Gastrocnemius medialis (tissue), 4 donors: Measurements from ENCODE around the gene PIEZO1. TPM values are rescaled to one million over a fixed set of nuclear protein-coding genes. Genes with fewer than 3 reads are reported as not detected.
"Not testable (repeated sequence)": the region's sequence is repeated elsewhere in the genome, so short reads cannot be mapped to it uniquely, and the experiment has no call there.

Experiments
- ATAC-seq, 2 donors: fragments of 150-250 bp; one replicate each; pipeline ENCODE4 v1.9.1; 2016
- DNase-seq, 2 donors: peaks; one replicate each; pipeline ENCODE4 v3.0.0-alpha.2; 2019
- H3K27ac ChIP-seq, 4 donors: fragments of 200-600 bp; sonication (generic); 1 replicate in 1 of 4; 2 replicates in 3 of 4; pipeline ENCODE4 v1.5.1; 2016 to 2018; ENCODE audit warnings: mild to moderate bottlenecking in 2 of 4, moderate library complexity in 1 of 4
- H3K27me3 ChIP-seq, 3 donors: fragments of 200-600 bp; sonication (generic) in 2 of 3; 1 replicate in 1 of 3; 2 replicates in 2 of 3; pipeline versions ENCODE4 v1.5.1 to v1.6.0; 2016 to 2019; ENCODE audit warnings: mild to moderate bottlenecking in 1 of 3, moderate library complexity in 1 of 3
- H3K36me3 ChIP-seq, 2 donors: fragments of 200-600 bp; sonication (generic) in 1 of 2; one replicate each; pipeline ENCODE4 v1.5.1; 2017 to 2018
- H3K4me1 ChIP-seq, 2 donors: fragments of 200-600 bp; sonication (generic) in 1 of 2; one replicate each; pipeline ENCODE4 v1.5.1; 2016 to 2017; ENCODE audit warnings: mild to moderate bottlenecking in 2 of 2
- H3K4me3 ChIP-seq, 4 donors: fragments of 200-600 bp; sonication (generic) in 3 of 4; 1 replicate in 1 of 4; 2 replicates in 3 of 4; pipeline ENCODE4 v1.5.1; 2016 to 2019; ENCODE audit warnings: mild to moderate bottlenecking in 2 of 4
- H3K9me3 ChIP-seq, 3 donors: fragments of 200-600 bp; sonication (generic) in 2 of 3; 1 replicate in 1 of 3; 2 replicates in 2 of 3; pipeline ENCODE4 v1.5.1; 2016 to 2019
- POLR2A ChIP-seq, 2 donors: fragments of 450-650 bp; IDR thresholded peaks; one replicate each; pipeline ENCODE4 v1.6.1; 2017; ENCODE audit warnings: antibody characterized with exemption in 2 of 2, mild to moderate bottlenecking in 2 of 2, moderate library complexity in 2 of 2
- in situ Hi-C, 4 donors: fragments of 200-750 bp; cut with MboI; loops; one replicate each; pipeline versions ENCODE4 v1.15.0 to v1.8.0; 2017; ENCODE audit warnings: low sequenced_read_pairs in 4 of 4
- intact Hi-C: fragments of 100-400 bp; cut with DNase I; formaldehyde crosslinking; loops from one replicate; pipeline ENCODE4 v1.15.1; 2023; ENCODE audit warnings: low total_unique reads
- total RNA-seq, 4 donors: library from RNA; depleted of rRNA; stranded (reverse); fragments of >200 nt; gene quantifications; one replicate each; pipeline versions ENCODE4 v1.1.0 to v1.2.3, GENCODE V29; 2016
- TF ChIP-seq, protein P1 (sequence below), 5 experiments: fragments of 450-650 bp in 3 of 5; fragments of 200-600 bp in 2 of 5; sonication (generic) in 2 of 5; IDR thresholded peaks in 4 of 5; conservative IDR thresholded peaks in 1 of 5; 1 replicate in 4 of 5; 2 replicates in 1 of 5; pipeline ENCODE4 v1.5.1; 2016 to 2019; ENCODE audit warnings: antibody characterized with exemption in 5 of 5, mild to moderate bottlenecking in 3 of 5, moderate library complexity in 3 of 5

The PIEZO1 gene
- total RNA-seq, 4 donors from 2014 or later, result 9.0 to 37.0 (median 16.5) TPM

DNA sequence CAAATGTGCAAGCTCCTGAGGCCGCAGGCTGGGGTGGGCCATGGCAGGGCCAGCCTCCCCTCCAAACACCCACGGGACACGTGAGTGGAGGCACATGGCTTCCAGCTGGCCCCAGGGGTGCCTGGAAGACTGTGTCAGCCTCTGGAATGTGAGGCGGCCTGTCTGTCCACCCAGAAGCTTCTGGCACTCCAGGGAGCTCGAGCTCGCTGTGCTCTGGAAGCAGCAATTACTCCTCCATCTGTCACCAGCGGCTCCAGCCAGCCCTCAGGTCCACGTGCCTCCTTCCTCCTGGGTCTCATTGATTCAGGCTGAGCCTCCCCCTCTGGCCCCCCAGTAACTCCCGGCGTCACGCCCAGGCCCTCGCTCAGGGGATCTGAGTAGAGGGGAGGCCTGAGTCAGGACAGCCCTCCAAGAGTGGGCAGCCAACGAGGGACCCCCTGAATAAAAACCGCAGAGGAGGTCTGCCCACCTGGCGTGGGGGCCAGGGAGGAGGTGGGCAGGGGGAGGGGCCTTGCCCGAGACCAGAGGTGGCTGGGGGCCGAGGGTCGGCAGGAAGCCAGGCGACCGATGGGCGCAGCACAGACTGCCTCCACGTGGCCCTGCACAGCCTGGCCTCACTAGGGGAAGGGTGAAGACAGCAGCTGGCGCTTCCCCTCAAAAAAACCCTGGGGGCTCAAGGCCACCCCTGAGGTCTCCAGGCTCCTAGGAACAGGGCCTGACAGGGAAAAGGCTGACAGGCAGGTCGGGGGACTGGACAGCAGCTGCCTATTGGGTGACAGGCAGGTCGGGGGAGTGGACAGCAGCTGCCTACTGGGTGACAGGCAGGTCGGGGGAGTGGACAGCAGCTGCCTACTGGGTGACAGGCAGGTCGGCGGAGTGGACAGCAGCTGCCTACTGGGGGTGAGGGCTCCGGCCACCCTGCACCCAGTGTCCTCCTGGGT lies 11.9 kb downstream of the PIEZO1 start:
- TF ChIP-seq, protein P1, sequence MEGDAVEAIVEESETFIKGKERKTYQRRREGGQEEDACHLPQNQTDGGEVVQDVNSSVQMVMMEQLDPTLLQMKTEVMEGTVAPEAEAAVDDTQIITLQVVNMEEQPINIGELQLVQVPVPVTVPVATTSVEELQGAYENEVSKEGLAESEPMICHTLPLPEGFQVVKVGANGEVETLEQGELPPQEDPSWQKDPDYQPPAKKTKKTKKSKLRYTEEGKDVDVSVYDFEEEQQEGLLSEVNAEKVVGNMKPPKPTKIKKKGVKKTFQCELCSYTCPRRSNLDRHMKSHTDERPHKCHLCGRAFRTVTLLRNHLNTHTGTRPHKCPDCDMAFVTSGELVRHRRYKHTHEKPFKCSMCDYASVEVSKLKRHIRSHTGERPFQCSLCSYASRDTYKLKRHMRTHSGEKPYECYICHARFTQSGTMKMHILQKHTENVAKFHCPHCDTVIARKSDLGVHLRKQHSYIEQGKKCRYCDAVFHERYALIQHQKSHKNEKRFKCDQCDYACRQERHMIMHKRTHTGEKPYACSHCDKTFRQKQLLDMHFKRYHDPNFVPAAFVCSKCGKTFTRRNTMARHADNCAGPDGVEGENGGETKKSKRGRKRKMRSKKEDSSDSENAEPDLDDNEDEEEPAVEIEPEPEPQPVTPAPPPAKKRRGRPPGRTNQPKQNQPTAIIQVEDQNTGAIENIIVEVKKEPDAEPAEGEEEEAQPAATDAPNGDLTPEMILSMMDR (IDR thresholded peaks at IDR 0.05 in 4 of 5, conservative IDR thresholded peaks at IDR 0.05 in 1 of 5), result no peak
- TF ChIP-seq POLR2A (IDR thresholded peaks at IDR 0.05), result no peak
- no peaks in the 10 kb centered on the region for H3K36me3 ChIP-seq
- H3K4me3 ChIP-seq, result no peak overlapping the region
- peaks cover 1 to 16% (median 4%) of the 10 kb centered on the region in 3 donors for H3K27me3 ChIP-seq
- peak in 1 of 2 donors; percentile 50 for ATAC-seq
- intact Hi-C loops, result no loop called here
- H3K27ac ChIP-seq, result peak overlapping the region in 2 of 4 donors; percentile 21 to 27
- no peaks in the 10 kb centered on the region for H3K9me3 ChIP-seq
- peak in 1 of 2 donors; percentile 41 for DNase-seq
- H3K4me1 ChIP-seq, result peaks cover 16 to 47% of the 10 kb centered on the region in 2 donors
- in situ Hi-C loops, result no loop called here

DNA sequence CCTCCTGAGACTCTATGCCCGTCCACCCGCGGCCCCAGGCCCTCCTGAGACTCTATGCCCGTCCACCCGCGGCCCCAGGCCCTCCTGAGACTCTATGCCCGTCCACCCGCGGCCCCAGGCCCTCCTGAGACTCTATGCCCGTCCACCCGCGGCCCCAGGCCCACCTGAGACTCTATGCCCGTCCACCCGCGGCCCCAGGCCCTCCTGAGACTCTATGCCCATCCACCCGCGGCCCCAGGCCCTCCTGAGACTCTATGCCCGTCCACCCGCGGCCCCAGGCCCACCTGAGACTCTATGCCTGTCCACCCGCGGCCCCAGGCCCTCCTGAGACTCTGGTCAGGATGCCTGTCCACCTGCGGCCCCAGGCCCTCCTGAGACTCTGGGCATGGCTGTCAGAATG lies 13.2 kb downstream of the PIEZO1 start:
- H3K27ac ChIP-seq, DNase-seq: not testable (repeated sequence)
- peaks cover 18 to 51% of the 10 kb centered on the region in 2 donors for H3K4me1 ChIP-seq

DNA sequence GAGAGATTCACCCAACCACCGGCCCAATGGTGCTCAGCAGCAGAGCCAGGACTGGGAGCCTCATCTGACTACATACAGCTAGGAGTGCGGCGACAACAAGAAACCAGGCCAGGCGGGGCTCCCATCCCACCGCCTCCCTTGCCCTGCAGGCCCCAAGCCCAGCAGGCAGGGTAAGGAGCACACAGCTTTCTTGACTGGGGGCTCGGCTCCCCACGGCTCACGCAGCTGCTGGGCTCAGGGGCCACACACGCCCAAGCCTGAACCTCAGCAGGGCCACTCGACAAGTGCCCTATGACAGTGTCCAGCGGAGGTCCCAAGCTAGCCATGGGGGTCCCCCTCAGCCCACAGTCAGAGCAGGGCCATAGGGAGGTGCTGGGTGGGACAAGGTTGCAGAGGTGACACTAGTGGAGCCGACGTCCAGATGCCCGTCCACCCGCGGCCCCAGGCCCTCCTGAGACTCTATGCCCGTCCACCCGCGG lies 13.7 kb downstream of the PIEZO1 start:
- TF ChIP-seq, protein P1 (IDR thresholded peaks at IDR 0.05 in 4 of 5, conservative IDR thresholded peaks at IDR 0.05 in 1 of 5), result no peak
- TF ChIP-seq POLR2A (IDR thresholded peaks at IDR 0.05), result no peak
- ATAC-seq (no peak), DNase-seq (no peak)
- Histone ChIP-seq H3K4me1 (peaks cover 18 to 51% of the 10 kb centered on the region in 2 donors), H3K9me3 (no peaks in the 10 kb centered on the region), H3K36me3 (no peaks in the 10 kb centered on the region), H3K27ac (no peak overlapping the region), H3K27me3 (peaks cover 3 to 21% (median 4%) of the 10 kb centered on the region in 3 donors), H3K4me3 (peak overlapping the region in 1 of 4 donors; percentile 6)
- in situ Hi-C loops (no loop called here), intact Hi-C loops (no loop called here)

More for the DNA sequence above, 13.2 kb downstream of the PIEZO1 start:
- H3K36me3 ChIP-seq, intact Hi-C loops, H3K4me3 ChIP-seq, H3K9me3 ChIP-seq, ATAC-seq, in situ Hi-C loops: not testable (repeated sequence)
- peaks cover 3 to 21% (median 4%) of the 10 kb centered on the region in 3 donors for H3K27me3 ChIP-seq

DNA sequence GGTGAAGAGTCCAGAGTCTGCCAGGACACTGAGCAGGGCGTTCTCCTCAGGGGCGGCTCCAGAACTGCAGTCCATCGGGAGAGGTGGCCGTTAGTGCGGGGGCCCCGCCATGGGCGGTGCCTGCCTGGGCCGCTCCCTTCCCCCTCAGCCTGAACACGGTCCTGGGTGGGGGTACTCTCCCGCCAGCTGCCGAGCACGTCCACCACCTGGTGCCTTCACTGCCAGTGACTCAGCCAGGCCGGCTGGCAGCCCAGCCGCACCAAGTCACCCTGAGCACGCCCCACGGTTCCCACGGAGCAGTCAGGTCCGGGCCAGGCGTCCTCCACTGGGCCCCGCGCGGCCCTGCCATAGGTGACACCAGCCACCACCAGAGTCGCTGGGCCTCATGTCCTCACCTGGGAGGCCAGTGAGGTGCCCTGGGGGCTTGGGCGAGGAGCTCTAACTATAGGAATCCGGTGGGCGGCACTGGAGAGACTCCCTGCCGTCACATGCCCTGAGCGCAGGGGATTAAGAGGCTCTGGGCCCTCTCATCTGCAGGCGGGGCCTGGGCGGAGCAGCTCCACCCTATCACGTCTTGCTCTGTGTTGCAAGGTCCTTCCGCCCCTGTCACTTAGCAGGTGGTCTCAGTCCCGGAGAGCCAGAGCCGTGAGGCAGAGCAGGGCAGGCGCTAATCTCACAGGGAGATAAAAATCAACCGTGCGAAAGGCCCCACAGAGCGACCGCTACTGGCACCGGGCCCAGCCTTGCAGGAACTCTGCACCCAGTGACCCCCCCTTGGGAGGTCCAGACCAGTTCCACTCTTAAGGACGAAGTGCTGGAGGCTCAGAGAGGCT lies 14.3 kb downstream of the PIEZO1 start:
- H3K9me3 ChIP-seq, result no peaks in the 10 kb centered on the region
- peak in 1 of 2 donors; percentile 26 for TF ChIP-seq POLR2A (IDR thresholded peaks at IDR 0.05)
- TF ChIP-seq, protein P1 (IDR thresholded peaks at IDR 0.05 in 4 of 5, conservative IDR thresholded peaks at IDR 0.05 in 1 of 5), result no peak
- H3K4me3 ChIP-seq, result peak overlapping the region in 2 of 4 donors; percentile 6 to 9
- no peaks in the 10 kb centered on the region for H3K36me3 ChIP-seq
- in situ Hi-C loops, result no loop called here
- peaks cover 3 to 21% (median 4%) of the 10 kb centered on the region in 3 donors for H3K27me3 ChIP-seq
- DNase-seq (no peak), ATAC-seq (peak in 1 of 2 donors; percentile 35)
- intact Hi-C loops, result no loop called here
- peaks cover 18 to 51% of the 10 kb centered on the region in 2 donors for H3K4me1 ChIP-seq
- H3K27ac ChIP-seq, result peak overlapping the region in 1 of 4 donors; percentile 31
